ENCODE measurements around the gene UBE3C. TPM values are rescaled to one million over a fixed set of nuclear protein-coding genes. Genes with fewer than 3 reads are reported as not detected.
"Not testable (repeated sequence)": the region's sequence is repeated elsewhere in the genome, so short reads cannot be mapped to it uniquely, and the experiment has no call there.

Gene UBE3C
- total RNA-seq, 1 experiment from 2014 or later = 84.8 TPM

- no peaks in the 10 kb centered on the region for H3K9me2 ChIP-seq (replicated peaks; ENCODE audit: insufficient read depth, low read length)
- no peaks in the 10 kb centered on the region for H3K9me3 ChIP-seq (ENCODE audit: low read length)
- H3K79me2 ChIP-seq (ENCODE audit: low read length) = no peaks in the 10 kb centered on the region
- no peaks in the 10 kb centered on the region for H3K4me1 ChIP-seq (ENCODE audit: low read length)
- no peak overlapping the region for H3K4me2 ChIP-seq (ENCODE audit: low read depth, low read length, poor library complexity, severe bottlenecking)
- peak; percentile 82 for DNase-seq
- peaks cover 12% of the 10 kb centered on the region; the same call in 1 of the 2 replicates for H3K36me3 ChIP-seq (ENCODE audit: insufficient read depth, low read length)
- H4K20me1 ChIP-seq (ENCODE audit: insufficient read depth, low read depth, low read length) = no peaks in the 10 kb centered on the region
- H3K4me3 ChIP-seq (ENCODE audit: low read length) = no peak overlapping the region
- no peak overlapping the region for H3K27ac ChIP-seq (ENCODE audit: low read length)
- H3K27me3 ChIP-seq (ENCODE audit: low read length) = no peaks in the 10 kb centered on the region
- no peak overlapping the region for H3K9ac ChIP-seq (ENCODE audit: low read length)
- H2AFZ ChIP-seq (ENCODE audit: low read length) = no peak overlapping the region
These were observed 134.7 kb downstream of the UBE3C start for GRCh38 chr7:157273208-157274093.

GRCh38 chr7:157274094-157274634, 135.4 kb downstream of the UBE3C start:
- not testable (repeated sequence) for H3K4me1 ChIP-seq (ENCODE audit: low read length); H3K79me2 ChIP-seq (ENCODE audit: low read length); H3K4me3 ChIP-seq (ENCODE audit: low read length); H3K9me2 ChIP-seq (replicated peaks; ENCODE audit: insufficient read depth, low read length); H3K27ac ChIP-seq (ENCODE audit: low read length); H2AFZ ChIP-seq (ENCODE audit: low read length); H4K20me1 ChIP-seq (ENCODE audit: insufficient read depth, low read depth, low read length); H3K9ac ChIP-seq (ENCODE audit: low read length); H3K4me2 ChIP-seq (ENCODE audit: low read depth, low read length, poor library complexity, severe bottlenecking); DNase-seq; H3K36me3 ChIP-seq (ENCODE audit: insufficient read depth, low read length); H3K27me3 ChIP-seq (ENCODE audit: low read length); H3K9me3 ChIP-seq (ENCODE audit: low read length)

GRCh38 chr7:157274991-157275427, 136.3 kb downstream of the UBE3C start:
- H3K79me2 ChIP-seq (ENCODE audit: low read length) = no peaks in the 10 kb centered on the region
- H3K27me3 ChIP-seq (ENCODE audit: low read length) = no peaks in the 10 kb centered on the region
- H3K9ac ChIP-seq (ENCODE audit: low read length) = no peak overlapping the region
- no peaks in the 10 kb centered on the region for H4K20me1 ChIP-seq (ENCODE audit: insufficient read depth, low read depth, low read length)
- no peaks in the 10 kb centered on the region for H3K4me1 ChIP-seq (ENCODE audit: low read length)
- no peak overlapping the region for H3K4me3 ChIP-seq (ENCODE audit: low read length)
- no peak overlapping the region for H3K27ac ChIP-seq (ENCODE audit: low read length)
- no peak overlapping the region for H2AFZ ChIP-seq (ENCODE audit: low read length)
- no peaks in the 10 kb centered on the region for H3K9me2 ChIP-seq (replicated peaks; ENCODE audit: insufficient read depth, low read length)
- 0 out of 2 replicates have a peak, but pooled peaks cover 2% of the 10 kb centered on the region for H3K36me3 ChIP-seq (ENCODE audit: insufficient read depth, low read length)
- no peaks in the 10 kb centered on the region for H3K9me3 ChIP-seq (ENCODE audit: low read length)
- no peak overlapping the region for H3K4me2 ChIP-seq (ENCODE audit: low read depth, low read length, poor library complexity, severe bottlenecking)
- DNase-seq = no peak

GRCh38 chr7:157276091-157276561, 137.4 kb downstream of the UBE3C start:
- H2AFZ ChIP-seq (ENCODE audit: low read length) = no peak overlapping the region
- no peaks in the 10 kb centered on the region for H3K9me2 ChIP-seq (replicated peaks; ENCODE audit: insufficient read depth, low read length)
- H3K4me1 ChIP-seq (ENCODE audit: low read length) = no peaks in the 10 kb centered on the region
- H3K4me2 ChIP-seq (ENCODE audit: low read depth, low read length, poor library complexity, severe bottlenecking) = no peak overlapping the region
- H3K27me3 ChIP-seq (ENCODE audit: low read length) = no peaks in the 10 kb centered on the region
- H3K4me3 ChIP-seq (ENCODE audit: low read length) = no peak overlapping the region
- no peaks in the 10 kb centered on the region for H3K79me2 ChIP-seq (ENCODE audit: low read length)
- H3K9ac ChIP-seq (ENCODE audit: low read length) = no peak overlapping the region
- H3K9me3 ChIP-seq (ENCODE audit: low read length) = no peaks in the 10 kb centered on the region
- no peaks in the 10 kb centered on the region for H3K36me3 ChIP-seq (ENCODE audit: insufficient read depth, low read length)
- no peak for DNase-seq
- no peak overlapping the region for H3K27ac ChIP-seq (ENCODE audit: low read length)
- no peaks in the 10 kb centered on the region for H4K20me1 ChIP-seq (ENCODE audit: insufficient read depth, low read depth, low read length)

- no peak for DNase-seq
- no peak overlapping the region for H3K27ac ChIP-seq (ENCODE audit: low read length)
These were observed 138.2 kb downstream of the UBE3C start for GRCh38 chr7:157276731-157277562.

GRCh38 chr7:157277568-157277967, 138.8 kb downstream of the UBE3C start:
- H3K9me3 ChIP-seq (ENCODE audit: low read length); H3K27me3 ChIP-seq (ENCODE audit: low read length); H3K79me2 ChIP-seq (ENCODE audit: low read length); H3K4me3 ChIP-seq (ENCODE audit: low read length); H3K9me2 ChIP-seq (replicated peaks; ENCODE audit: insufficient read depth, low read length); H3K27ac ChIP-seq (ENCODE audit: low read length); H3K36me3 ChIP-seq (ENCODE audit: insufficient read depth, low read length); H4K20me1 ChIP-seq (ENCODE audit: insufficient read depth, low read depth, low read length); H3K4me2 ChIP-seq (ENCODE audit: low read depth, low read length, poor library complexity, severe bottlenecking); H3K9ac ChIP-seq (ENCODE audit: low read length); H3K4me1 ChIP-seq (ENCODE audit: low read length); DNase-seq; H2AFZ ChIP-seq (ENCODE audit: low read length): not testable (repeated sequence)

More at GRCh38 chr7:157276731-157277562, 138.2 kb downstream of the UBE3C start:
- Histone ChIP-seq H4K20me1 (ENCODE audit: insufficient read depth, low read depth, low read length) (no peaks in the 10 kb centered on the region), H3K79me2 (ENCODE audit: low read length) (no peaks in the 10 kb centered on the region), H3K9me3 (ENCODE audit: low read length) (no peaks in the 10 kb centered on the region), H3K9me2 (replicated peaks; ENCODE audit: insufficient read depth, low read length) (no peaks in the 10 kb centered on the region), H3K4me3 (ENCODE audit: low read length) (no peak overlapping the region), H3K36me3 (ENCODE audit: insufficient read depth, low read length) (no peaks in the 10 kb centered on the region), H3K4me1 (ENCODE audit: low read length) (no peaks in the 10 kb centered on the region), H3K27me3 (ENCODE audit: low read length) (no peaks in the 10 kb centered on the region), H3K4me2 (ENCODE audit: low read depth, low read length, poor library complexity, severe bottlenecking) (no peak overlapping the region), H3K9ac (ENCODE audit: low read length) (no peak overlapping the region), H2AFZ (ENCODE audit: low read length) (no peak overlapping the region)

GRCh38 chr7:157278167-157278790, 139.6 kb downstream of the UBE3C start:
- Histone ChIP-seq H3K79me2 (ENCODE audit: low read length) (no peaks in the 10 kb centered on the region), H3K4me1 (ENCODE audit: low read length) (no peaks in the 10 kb centered on the region), H3K9ac (ENCODE audit: low read length) (no peak overlapping the region), H3K4me3 (ENCODE audit: low read length) (no peak overlapping the region), H3K9me3 (ENCODE audit: low read length) (no peaks in the 10 kb centered on the region), H3K4me2 (ENCODE audit: low read depth, low read length, poor library complexity, severe bottlenecking) (no peak overlapping the region), H4K20me1 (ENCODE audit: insufficient read depth, low read depth, low read length) (no peaks in the 10 kb centered on the region), H3K27ac (ENCODE audit: low read length) (no peak overlapping the region), H3K9me2 (replicated peaks; ENCODE audit: insufficient read depth, low read length) (no peaks in the 10 kb centered on the region), H3K36me3 (ENCODE audit: insufficient read depth, low read length) (no peaks in the 10 kb centered on the region), H2AFZ (ENCODE audit: low read length) (no peak overlapping the region), H3K27me3 (ENCODE audit: low read length) (no peaks in the 10 kb centered on the region)
- no peak for DNase-seq

Measured in Karpas-422 (cell line).